Measurements from ENCODE around the gene SLC38A5. TPM values are rescaled to one million over a fixed set of nuclear protein-coding genes. Genes with fewer than 3 reads are reported as not detected.
"Not testable (repeated sequence)": the region's sequence is repeated elsewhere in the genome, so short reads cannot be mapped to it uniquely, and the experiment has no call there.

Gene SLC38A5
- 73.8 TPM for polyA plus RNA-seq (2013, experiment 1 of 2)
- polyA plus RNA-seq (2013, experiment 2 of 2), result 70.1 TPM

DNA sequence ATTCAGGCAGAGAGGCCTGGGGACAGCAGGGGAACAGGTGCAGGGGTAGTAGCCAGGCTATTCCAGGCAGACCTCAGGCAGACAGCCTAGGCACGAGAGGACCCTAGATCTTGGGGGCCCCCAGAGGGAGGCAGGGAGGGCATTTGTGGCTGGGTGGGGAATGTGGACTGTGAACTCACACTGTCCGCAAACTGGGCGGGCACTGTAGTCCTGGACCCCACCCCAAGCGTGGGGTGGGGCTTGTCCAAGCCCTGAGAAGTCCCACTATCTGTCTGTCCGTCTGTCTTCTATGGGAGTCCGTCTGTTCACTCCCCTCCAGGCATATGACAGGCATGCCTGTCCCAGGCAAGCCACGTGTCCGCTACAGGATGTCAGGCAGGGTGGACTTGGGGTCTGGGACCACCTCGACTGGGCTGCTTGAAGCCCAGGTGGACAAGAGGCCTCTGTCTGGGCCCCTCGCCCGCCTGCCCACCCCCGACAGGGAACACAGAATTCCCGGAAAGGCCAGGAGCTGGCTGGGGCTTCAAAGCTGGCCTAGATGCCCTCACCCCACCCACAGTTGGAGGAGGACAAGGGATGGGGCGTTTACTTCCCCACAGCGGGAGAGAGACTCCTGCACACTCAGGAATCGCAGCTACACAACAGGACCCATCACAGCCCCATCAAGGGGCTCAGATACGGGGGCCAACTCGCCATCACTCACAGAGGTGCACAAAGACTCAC, at the start of gene SLC38A5:
Gene SLC38A5 (minus strand): TSS at position 151 of the 723 bp plus-strand sequence. CDS start 2,336 bp downstream, outside the sequence.
- Histone ChIP-seq H3K27ac (ENCODE audit: low read depth, low read length) (no peak within 1 kb of the TSS), H4K8ac (ENCODE audit: low read depth, low read length) (no peak within 1 kb of the TSS), H3K79me1 (ENCODE audit: low read length) (no peaks in the 10 kb centered on the region), H4K5ac (ENCODE audit: low read length) (no peak within 1 kb of the TSS), H2BK5ac (ENCODE audit: low read length) (no peak within 1 kb of the TSS), H3K36me3 (ENCODE audit: control insufficient read depth, insufficient read depth, low read length) (no peaks in the 10 kb centered on the region), H3K23ac (ENCODE audit: low read length) (no peak within 1 kb of the TSS), H2BK15ac (replicated peaks; ENCODE audit: low read depth) (no peak within 1 kb of the TSS), H3K4ac (ENCODE audit: low read depth, low read length) (no peak within 1 kb of the TSS), H3K4me2 (ENCODE audit: low read length) (peak within 1 kb of the TSS; percentile 48), H2BK120ac (ENCODE audit: low read depth, low read length) (no peak within 1 kb of the TSS), H3K9ac (ENCODE audit: low read length) (peak within 1 kb of the TSS; percentile 70), H2AK5ac (ENCODE audit: low read length) (no peak within 1 kb of the TSS), H3K79me2 (ENCODE audit: control insufficient read depth, insufficient read depth, low read length) (peaks cover 6% of the 10 kb centered on the region), H3K56ac (ENCODE audit: low read length) (peak within 1 kb of the TSS; percentile 83), H3K27me3 (ENCODE audit: insufficient read depth, low read length, poor library complexity) (no peaks in the 10 kb centered on the region), H3K4me1 (ENCODE audit: control insufficient read depth, low read depth, low read length) (no peaks in the 10 kb centered on the region), H3K4me3 (ENCODE audit: low read length) (peak within 1 kb of the TSS; percentile 54), H3K18ac (ENCODE audit: low read length) (peak within 1 kb of the TSS; percentile 10)
- no peak for DNase-seq
- WGBS (ENCODE audit: extremely low coverage, insufficient coverage, low lambda C conversion rate), result no CpG with 5 or more reads among the region's 18 CpGs

DNA sequence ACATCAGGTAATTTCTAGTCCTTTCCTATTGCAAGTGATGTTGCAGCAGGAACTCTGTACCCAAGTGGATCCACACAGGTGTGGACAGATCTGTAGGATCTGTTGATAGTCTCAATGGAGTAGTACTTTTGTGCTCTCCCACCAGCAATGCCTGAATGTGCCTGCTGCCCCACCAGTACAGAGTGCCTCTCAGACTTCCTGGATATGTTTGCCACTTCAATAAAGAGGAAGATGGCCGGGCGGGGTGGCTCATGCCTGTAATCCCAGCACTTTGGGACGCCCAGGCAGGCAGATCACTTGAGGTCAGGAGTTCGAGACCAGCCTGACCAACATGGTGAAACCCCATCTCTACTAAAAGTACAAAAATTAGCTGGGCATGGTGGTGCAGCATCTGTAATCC, 49.4 kb upstream of the SLC38A5 start:
- H3K79me1 ChIP-seq (ENCODE audit: low read length); H3K27ac ChIP-seq (ENCODE audit: low read depth, low read length); H3K23ac ChIP-seq (ENCODE audit: low read length); H3K18ac ChIP-seq (ENCODE audit: low read length); H4K8ac ChIP-seq (ENCODE audit: low read depth, low read length); H3K56ac ChIP-seq (ENCODE audit: low read length); H3K9ac ChIP-seq (ENCODE audit: low read length); H3K4me2 ChIP-seq (ENCODE audit: low read length); H3K4me3 ChIP-seq (ENCODE audit: low read length); H3K79me2 ChIP-seq (ENCODE audit: control insufficient read depth, insufficient read depth, low read length); H2BK120ac ChIP-seq (ENCODE audit: low read depth, low read length); H3K4ac ChIP-seq (ENCODE audit: low read depth, low read length); H3K4me1 ChIP-seq (ENCODE audit: control insufficient read depth, low read depth, low read length); H3K27me3 ChIP-seq (ENCODE audit: insufficient read depth, low read length, poor library complexity); H2AK5ac ChIP-seq (ENCODE audit: low read length); H2BK5ac ChIP-seq (ENCODE audit: low read length); H2BK15ac ChIP-seq (replicated peaks; ENCODE audit: low read depth); DNase-seq; H3K36me3 ChIP-seq (ENCODE audit: control insufficient read depth, insufficient read depth, low read length); H4K5ac ChIP-seq (ENCODE audit: low read length): not testable (repeated sequence)
- no CpG with 5 or more reads among the region's 4 CpGs for WGBS (ENCODE audit: extremely low coverage, insufficient coverage, low lambda C conversion rate)

- Histone ChIP-seq H3K4ac (ENCODE audit: low read depth, low read length) (no peak overlapping the region), H3K36me3 (ENCODE audit: control insufficient read depth, insufficient read depth, low read length) (no peaks in the 10 kb centered on the region), H3K23ac (ENCODE audit: low read length) (no peak overlapping the region), H3K4me3 (ENCODE audit: low read length) (no peak overlapping the region), H3K4me2 (ENCODE audit: low read length) (no peak overlapping the region), H3K9ac (ENCODE audit: low read length) (no peak overlapping the region), H4K8ac (ENCODE audit: low read depth, low read length) (no peak overlapping the region), H2BK15ac (replicated peaks; ENCODE audit: low read depth) (no peak overlapping the region), H2AK5ac (ENCODE audit: low read length) (no peak overlapping the region), H3K4me1 (ENCODE audit: control insufficient read depth, low read depth, low read length) (no peaks in the 10 kb centered on the region), H4K5ac (ENCODE audit: low read length) (no peak overlapping the region), H2BK5ac (ENCODE audit: low read length) (no peak overlapping the region), H3K56ac (ENCODE audit: low read length) (no peak overlapping the region), H2BK120ac (ENCODE audit: low read depth, low read length) (no peak overlapping the region), H3K27me3 (ENCODE audit: insufficient read depth, low read length, poor library complexity) (no peaks in the 10 kb centered on the region), H3K18ac (ENCODE audit: low read length) (no peak overlapping the region), H3K27ac (ENCODE audit: low read depth, low read length) (no peak overlapping the region), H3K79me2 (ENCODE audit: control insufficient read depth, insufficient read depth, low read length) (no peaks in the 10 kb centered on the region), H3K79me1 (ENCODE audit: low read length) (no peaks in the 10 kb centered on the region)
- no CpG with 5 or more reads among the region's 5 CpGs for WGBS (ENCODE audit: extremely low coverage, insufficient coverage, low lambda C conversion rate)
- no peak for DNase-seq
Measured at GRCh38 chrX:48516987-48517386, 46.9 kb upstream of the SLC38A5 start.

DNA sequence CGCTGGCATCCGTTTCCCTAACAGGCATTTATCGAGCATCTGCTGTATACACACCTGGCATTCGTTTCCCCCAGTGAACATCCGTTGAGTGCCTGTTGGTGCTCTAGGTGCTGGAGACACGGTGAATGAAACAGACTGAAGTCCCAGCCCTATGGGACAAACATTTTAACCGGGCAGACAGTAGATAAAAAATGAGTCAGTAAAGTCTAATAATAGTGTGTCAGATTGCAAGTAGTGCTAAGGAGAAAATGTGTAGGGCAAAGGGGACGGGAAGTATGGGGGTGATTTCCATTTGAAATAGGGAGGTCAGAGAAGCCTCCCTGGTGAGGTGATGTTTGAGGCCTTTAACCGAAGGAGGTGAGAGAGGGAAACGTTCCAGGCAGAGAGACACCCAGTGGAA, 46.2 kb upstream of the SLC38A5 start:
- H2BK120ac ChIP-seq (ENCODE audit: low read depth, low read length), result no peak overlapping the region
- H3K9ac ChIP-seq (ENCODE audit: low read length), result no peak overlapping the region
- no peaks in the 10 kb centered on the region for H3K79me1 ChIP-seq (ENCODE audit: low read length)
- no peak overlapping the region for H3K27ac ChIP-seq (ENCODE audit: low read depth, low read length)
- H3K4me1 ChIP-seq (ENCODE audit: control insufficient read depth, low read depth, low read length), result no peaks in the 10 kb centered on the region
- no peak overlapping the region for H4K8ac ChIP-seq (ENCODE audit: low read depth, low read length)
- no peak overlapping the region for H2BK5ac ChIP-seq (ENCODE audit: low read length)
- H2AK5ac ChIP-seq (ENCODE audit: low read length), result no peak overlapping the region
- no peak overlapping the region for H4K5ac ChIP-seq (ENCODE audit: low read length)
- H3K23ac ChIP-seq (ENCODE audit: low read length), result no peak overlapping the region
- H3K18ac ChIP-seq (ENCODE audit: low read length), result no peak overlapping the region
- no peak overlapping the region for H3K56ac ChIP-seq (ENCODE audit: low read length)
- no peak overlapping the region for H3K4ac ChIP-seq (ENCODE audit: low read depth, low read length)
- H3K36me3 ChIP-seq (ENCODE audit: control insufficient read depth, insufficient read depth, low read length), result no peaks in the 10 kb centered on the region
- WGBS (ENCODE audit: extremely low coverage, insufficient coverage, low lambda C conversion rate), result no CpG with 5 or more reads among the region's 10 CpGs
- no peak overlapping the region for H3K4me2 ChIP-seq (ENCODE audit: low read length)
- no peak overlapping the region for H3K4me3 ChIP-seq (ENCODE audit: low read length)
- no peak for DNase-seq
- no peaks in the 10 kb centered on the region for H3K79me2 ChIP-seq (ENCODE audit: control insufficient read depth, insufficient read depth, low read length)
- no peak overlapping the region for H2BK15ac ChIP-seq (replicated peaks; ENCODE audit: low read depth)
- H3K27me3 ChIP-seq (ENCODE audit: insufficient read depth, low read length, poor library complexity), result no peaks in the 10 kb centered on the region

GRCh38 chrX:48515842-48516241, 45.8 kb upstream of the SLC38A5 start:
- H3K27me3 ChIP-seq (ENCODE audit: insufficient read depth, low read length, poor library complexity), result no peaks in the 10 kb centered on the region
- H3K23ac ChIP-seq (ENCODE audit: low read length), result no peak overlapping the region
- no peak overlapping the region for H3K4ac ChIP-seq (ENCODE audit: low read depth, low read length)
- no CpG with 5 or more reads among the region's 10 CpGs for WGBS (ENCODE audit: extremely low coverage, insufficient coverage, low lambda C conversion rate)
- H3K56ac ChIP-seq (ENCODE audit: low read length), result no peak overlapping the region
- H3K4me3 ChIP-seq (ENCODE audit: low read length), result no peak overlapping the region
- H3K79me1 ChIP-seq (ENCODE audit: low read length), result no peaks in the 10 kb centered on the region
- no peaks in the 10 kb centered on the region for H3K79me2 ChIP-seq (ENCODE audit: control insufficient read depth, insufficient read depth, low read length)
- no peak overlapping the region for H3K9ac ChIP-seq (ENCODE audit: low read length)
- no peak overlapping the region for H3K18ac ChIP-seq (ENCODE audit: low read length)
- H3K4me2 ChIP-seq (ENCODE audit: low read length), result no peak overlapping the region
- H3K27ac ChIP-seq (ENCODE audit: low read depth, low read length), result no peak overlapping the region
- H3K36me3 ChIP-seq (ENCODE audit: control insufficient read depth, insufficient read depth, low read length), result no peaks in the 10 kb centered on the region
- H2BK120ac ChIP-seq (ENCODE audit: low read depth, low read length), result no peak overlapping the region
- no peak overlapping the region for H4K5ac ChIP-seq (ENCODE audit: low read length)
- H2AK5ac ChIP-seq (ENCODE audit: low read length), result no peak overlapping the region
- no peak overlapping the region for H4K8ac ChIP-seq (ENCODE audit: low read depth, low read length)
- no peaks in the 10 kb centered on the region for H3K4me1 ChIP-seq (ENCODE audit: control insufficient read depth, low read depth, low read length)
- no peak overlapping the region for H2BK15ac ChIP-seq (replicated peaks; ENCODE audit: low read depth)
- DNase-seq, result no peak
- H2BK5ac ChIP-seq (ENCODE audit: low read length), result no peak overlapping the region

All from mesendoderm (in vitro differentiated cells).